HepG2 (cell line): Measurements from ENCODE around the gene TMEM87B. TPM values are rescaled to one million over a fixed set of nuclear protein-coding genes. Genes with fewer than 3 reads are reported as not detected.

Experiments
- ATRX ChIP-seq: sonication (generic); formaldehyde crosslinking; IDR thresholded peaks from 2 replicates; pipeline ENCODE4 v1.4.0; 2020; ENCODE audit warnings: missing genetic modification reagents, borderline replicate concordance
- BORCS8-MEF2B ChIP-seq: sonication (generic); formaldehyde crosslinking; IDR thresholded peaks from 2 replicates; pipeline ENCODE4 v1.8.0; 2022; ENCODE audit warnings: mild to moderate bottlenecking, missing genetic modification reagents
- E2F1 ChIP-seq: sonication (generic); formaldehyde crosslinking; IDR thresholded peaks from 2 replicates; pipeline ENCODE4 v1.5.0; 2020; ENCODE audit warnings: missing genetic modification reagents
- ERF ChIP-seq: IDR thresholded peaks from 2 replicates; pipeline ENCODE4 v1.6.1; 2018; ENCODE audit warnings: missing biosample characterization, missing genetic modification reagents
- FOXK1 ChIP-seq: sonication (generic); formaldehyde crosslinking; IDR thresholded peaks from 2 replicates; pipeline ENCODE4 v1.4.0; 2020; ENCODE audit warnings: low read depth, missing genetic modification reagents, borderline replicate concordance
- GTF2F1 ChIP-seq: fragments of 150-350 bp; IDR thresholded peaks from 2 replicates; pipeline ENCODE4 v1.6.1; 2014; ENCODE audit warnings: low read length
- KLF11 ChIP-seq: IDR thresholded peaks from 2 replicates; pipeline ENCODE4 v1.6.1; 2016; ENCODE audit warnings: missing compliant biosample characterization
- KLF9 ChIP-seq: IDR thresholded peaks from 2 replicates; pipeline ENCODE4 v1.6.1; 2016; ENCODE audit warnings: low read depth
- MED1 ChIP-seq: sonication (generic); formaldehyde crosslinking; IDR thresholded peaks from 2 replicates; pipeline ENCODE4 v1.4.0; 2020; ENCODE audit warnings: missing genetic modification reagents
- MTA3 ChIP-seq: sonication (generic); formaldehyde crosslinking; IDR thresholded peaks from 2 replicates; pipeline ENCODE4 v1.4.0; 2020; ENCODE audit warnings: missing genetic modification reagents
- NCOA5 ChIP-seq: sonication (generic); formaldehyde crosslinking; IDR thresholded peaks from 2 replicates; pipeline ENCODE4 v1.4.0; 2020; ENCODE audit warnings: missing genetic modification reagents
- NFIC ChIP-seq: IDR thresholded peaks from 2 replicates; pipeline ENCODE4 v1.6.1; 2012; ENCODE audit warnings: mild to moderate bottlenecking, low read length, inconsistent platforms
- THAP7 ChIP-seq: sonication (generic); formaldehyde crosslinking; IDR thresholded peaks from 2 replicates; pipeline ENCODE4 v1.8.1; 2023; ENCODE audit warnings: mild to moderate bottlenecking, missing genetic modification reagents
- ZBTB25 ChIP-seq: IDR thresholded peaks from 2 replicates; pipeline ENCODE4 v1.6.1; 2018; ENCODE audit warnings: missing genetic modification reagents
- ZFP1 ChIP-seq: IDR thresholded peaks from 2 replicates; pipeline ENCODE4 v1.6.1; 2016
- ZFP37 ChIP-seq: sonication (generic); formaldehyde crosslinking; IDR thresholded peaks from 2 replicates; pipeline ENCODE4 v1.4.0; 2020; ENCODE audit warnings: missing genetic modification reagents, borderline replicate concordance
- ZFP62 ChIP-seq: sonication (generic); formaldehyde crosslinking; IDR thresholded peaks from 2 replicates; pipeline ENCODE4 v1.4.0; 2020; ENCODE audit warnings: missing genetic modification reagents
- ZNF205 ChIP-seq: IDR thresholded peaks from 2 replicates; pipeline ENCODE4 v1.6.1; 2018; ENCODE audit warnings: missing biosample characterization, missing genetic modification reagents
- ZNF382 ChIP-seq: sonication (generic); formaldehyde crosslinking; IDR thresholded peaks from 2 replicates; pipeline ENCODE4 v1.5.0; 2020; ENCODE audit warnings: missing genetic modification reagents, mild to moderate bottlenecking, borderline replicate concordance
- ZNF441 ChIP-seq: sonication (generic); formaldehyde crosslinking; IDR thresholded peaks from 2 replicates; pipeline ENCODE4 v1.7.0; 2021; ENCODE audit warnings: missing genetic modification reagents, borderline replicate concordance
- ZNF451 ChIP-seq: sonication (generic); formaldehyde crosslinking; IDR thresholded peaks from 2 replicates; pipeline ENCODE4 v1.5.0; 2020; ENCODE audit warnings: mild to moderate bottlenecking, missing genetic modification reagents
- ZNF547 ChIP-seq: sonication (generic); formaldehyde crosslinking; IDR thresholded peaks from 2 replicates; pipeline ENCODE4 v1.5.1; 2020; ENCODE audit warnings: mild to moderate bottlenecking, missing genetic modification reagents
- ZNF772 ChIP-seq: sonication (generic); formaldehyde crosslinking; IDR thresholded peaks from 2 replicates; pipeline ENCODE4 v1.5.0; 2020; ENCODE audit warnings: mild to moderate bottlenecking, missing genetic modification reagents
- ZNF850 ChIP-seq: sonication (generic); formaldehyde crosslinking; conservative IDR thresholded peaks from 2 replicates; pipeline ENCODE4 v1.9.0; 2021; ENCODE audit warnings: mild to moderate bottlenecking, missing genetic modification reagents
- polyA plus RNA-seq, 8 experiments: library from polyadenylated mRNA; depleted of rRNA in 3 of 8; stranded (reverse) in 7 of 8; unstranded in 1 of 8; fragments of >200 nt; fragmentation: Illumina TruSeq in 4 of 8; extraction: Trizol in 4 of 8; gene quantifications; 2 replicates each; pipeline versions ENCODE4 v1.2.1 to v1.2.3, GENCODE V29; 2011 to 2016; ENCODE audit warnings: low read depth in 4 of 8, missing spikeins in 1 of 8, mixed read lengths in 1 of 8; ENCODE audit not compliant: insufficient read depth in 1 of 8
- total RNA-seq, 5 experiments: library from RNA; depleted of rRNA; stranded (reverse); fragments of >200 nt; fragmentation: Illumina TruSeq; extraction: Trizol; gene quantifications; 2 replicates each; pipeline ENCODE4 v1.2.3, GENCODE V29; 2016; ENCODE audit warnings: low read depth in 1 of 5
- TF ChIP-seq, protein P1 (sequence below): conservative IDR thresholded peaks from 2 replicates; pipeline ENCODE4 v1.6.1; 2018; ENCODE audit warnings: missing genetic modification reagents
- TF ChIP-seq, protein P2 (sequence below): sonication (generic); formaldehyde crosslinking; IDR thresholded peaks from 2 replicates; pipeline ENCODE4 v1.8.1; 2023; ENCODE audit warnings: mild to moderate bottlenecking, missing genetic modification reagents

The TMEM87B gene
- total and polyA plus RNA-seq, 2 of the 13 experiments (the other 11 are each of a cell fraction or from before 2014, with no cell fraction given), result 15.1 to 16.2 TPM

DNA sequence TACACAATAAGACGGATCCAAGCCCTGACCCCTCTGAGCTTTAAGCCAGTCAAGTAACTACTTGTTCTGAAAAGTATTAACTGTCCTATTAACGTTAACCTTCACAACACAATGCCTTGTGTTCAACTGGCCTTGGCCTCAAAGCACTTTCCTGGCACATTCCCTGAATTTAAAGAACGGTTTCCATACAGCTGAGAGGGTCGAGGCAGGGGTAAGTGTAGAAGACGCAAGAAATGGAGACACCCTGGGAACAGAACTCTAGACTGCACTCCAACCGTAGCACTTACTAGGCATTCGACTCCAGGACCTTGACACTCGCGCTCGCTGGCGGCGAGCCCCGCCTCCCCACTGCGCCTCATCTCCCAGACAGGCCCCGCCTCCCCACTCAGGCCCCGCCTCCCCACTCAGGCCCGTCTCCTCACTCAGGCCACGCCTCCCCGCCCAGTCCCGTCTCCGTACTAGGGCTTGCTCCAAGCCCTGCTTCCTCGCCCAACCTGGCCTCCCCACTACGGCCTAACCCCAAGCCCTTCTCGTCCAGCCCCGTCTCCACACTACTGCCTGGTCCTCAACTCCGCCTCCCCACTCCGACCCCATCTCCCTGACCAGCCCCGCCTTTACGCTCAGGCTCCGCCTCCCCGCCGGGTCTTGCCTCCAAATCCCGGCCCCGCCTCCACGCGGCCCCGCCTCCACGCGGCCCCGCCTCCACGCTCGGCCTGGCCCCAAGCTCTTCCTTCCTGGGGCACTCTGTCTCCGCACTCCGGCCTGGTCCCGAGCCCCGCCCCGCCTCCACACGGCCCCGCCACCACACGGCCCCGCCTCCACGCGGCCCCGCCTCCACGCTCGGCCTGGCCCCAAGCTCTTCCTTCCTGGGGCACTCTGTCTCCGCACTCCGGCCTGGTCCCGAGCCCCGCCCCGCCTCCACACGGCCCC, 887 bp upstream of the TMEM87B start (continued):
- TF ChIP-seq, protein P1, sequence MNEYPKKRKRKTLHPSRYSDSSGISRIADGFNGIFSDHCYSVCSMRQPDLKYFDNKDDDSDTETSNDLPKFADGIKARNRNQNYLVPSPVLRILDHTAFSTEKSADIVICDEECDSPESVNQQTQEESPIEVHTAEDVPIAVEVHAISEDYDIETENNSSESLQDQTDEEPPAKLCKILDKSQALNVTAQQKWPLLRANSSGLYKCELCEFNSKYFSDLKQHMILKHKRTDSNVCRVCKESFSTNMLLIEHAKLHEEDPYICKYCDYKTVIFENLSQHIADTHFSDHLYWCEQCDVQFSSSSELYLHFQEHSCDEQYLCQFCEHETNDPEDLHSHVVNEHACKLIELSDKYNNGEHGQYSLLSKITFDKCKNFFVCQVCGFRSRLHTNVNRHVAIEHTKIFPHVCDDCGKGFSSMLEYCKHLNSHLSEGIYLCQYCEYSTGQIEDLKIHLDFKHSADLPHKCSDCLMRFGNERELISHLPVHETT (CRISPR knock-in tag), result no peak
- no peak for TF ChIP-seq THAP7 (CRISPR knock-in tag)
- TF ChIP-seq NFIC, result no peak
- TF ChIP-seq, protein P2, sequence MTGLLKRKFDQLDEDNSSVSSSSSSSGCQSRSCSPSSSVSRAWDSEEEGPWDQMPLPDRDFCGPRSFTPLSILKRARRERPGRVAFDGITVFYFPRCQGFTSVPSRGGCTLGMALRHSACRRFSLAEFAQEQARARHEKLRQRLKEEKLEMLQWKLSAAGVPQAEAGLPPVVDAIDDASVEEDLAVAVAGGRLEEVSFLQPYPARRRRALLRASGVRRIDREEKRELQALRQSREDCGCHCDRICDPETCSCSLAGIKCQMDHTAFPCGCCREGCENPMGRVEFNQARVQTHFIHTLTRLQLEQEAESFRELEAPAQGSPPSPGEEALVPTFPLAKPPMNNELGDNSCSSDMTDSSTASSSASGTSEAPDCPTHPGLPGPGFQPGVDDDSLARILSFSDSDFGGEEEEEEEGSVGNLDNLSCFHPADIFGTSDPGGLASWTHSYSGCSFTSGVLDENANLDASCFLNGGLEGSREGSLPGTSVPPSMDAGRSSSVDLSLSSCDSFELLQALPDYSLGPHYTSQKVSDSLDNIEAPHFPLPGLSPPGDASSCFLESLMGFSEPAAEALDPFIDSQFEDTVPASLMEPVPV, result 0 out of 2 replicates have a peak, but pooled peaks have one; percentile 28
- no peak for TF ChIP-seq ZNF382 (CRISPR knock-in tag)
- no peak for TF ChIP-seq ZBTB25 (CRISPR knock-in tag)
- no peak for TF ChIP-seq GTF2F1
- TF ChIP-seq BORCS8-MEF2B (CRISPR knock-in tag), result peak; percentile 47; the same call in 1 of the 2 replicates
- no peak for TF ChIP-seq ATRX (CRISPR knock-in tag)
- TF ChIP-seq ZFP37 (CRISPR knock-in tag), result peak; percentile 84; the same call in 1 of the 2 replicates
- TF ChIP-seq E2F1 (CRISPR knock-in tag), result no peak
- no peak for TF ChIP-seq ZNF547 (CRISPR knock-in tag)
- peak; percentile 55; the same call in 1 of the 2 replicates for TF ChIP-seq ZNF441
- no peak for TF ChIP-seq ZNF451 (CRISPR knock-in tag)
- 0 out of 2 replicates have a peak, but pooled peaks have one; percentile 26 for TF ChIP-seq ZFP1 (CRISPR knock-in tag)
- peak; percentile 20; the same call in 1 of the 2 replicates for TF ChIP-seq FOXK1 (CRISPR knock-in tag)
- TF ChIP-seq ZFP62 (CRISPR knock-in tag), result no peak
- no peak for TF ChIP-seq ZNF205 (CRISPR knock-in tag)
- TF ChIP-seq KLF9 (CRISPR knock-in tag), result no peak; the same call in 1 of the 2 replicates
- peak; percentile 46; the same call in 1 of the 2 replicates for TF ChIP-seq MED1
- TF ChIP-seq ZNF850, result no peak
- no peak for TF ChIP-seq NCOA5 (CRISPR knock-in tag)
- TF ChIP-seq ZNF772 (CRISPR knock-in tag), result no peak
- TF ChIP-seq MTA3 (CRISPR knock-in tag), result no peak
- TF ChIP-seq ERF (CRISPR knock-in tag), result peak; percentile 60; the same call in 1 of the 2 replicates
- TF ChIP-seq KLF11 (CRISPR knock-in tag), result no peak
